K562 (cell line): ENCODE results near the gene CACNA1A. TPM values are rescaled to one million over a fixed set of nuclear protein-coding genes. Genes with fewer than 3 reads are reported as not detected.

Source experiments
- CHD1 ChIP-seq: fragments of 200-600 bp; sonication (generic); IDR thresholded peaks from one replicate; pipeline ENCODE4 v1.6.1; 2012; ENCODE audit warnings: mild to moderate bottlenecking, moderate library complexity, low read length, inconsistent platforms
- DACH1 ChIP-seq: fragments of 450-650 bp; IDR thresholded peaks from 2 replicates; pipeline ENCODE4 v1.6.1; 2018; ENCODE audit not compliant: partially characterized antibody
- ERF ChIP-seq: fragments of 450-650 bp; formaldehyde crosslinking; IDR thresholded peaks from 2 replicates; pipeline ENCODE4 v1.4.0; 2020; ENCODE audit warnings: mild to moderate bottlenecking, mixed read lengths
- FOXK2 ChIP-seq, 2 experiments: fragments of 450-650 bp; IDR thresholded peaks in 1 of 2; conservative IDR thresholded peaks in 1 of 2; 2 replicates each; pipeline ENCODE4 v1.6.1; 2016; ENCODE audit warnings: low read depth in 2 of 2, mild to moderate bottlenecking in 1 of 2
- HDAC8 ChIP-seq: fragments of 450-650 bp; IDR thresholded peaks from 2 replicates; pipeline ENCODE4 v1.6.1; 2016; ENCODE audit warnings: mild to moderate bottlenecking, missing genetic modification characterization, moderate library complexity, missing compliant biosample characterization
- HMBOX1 ChIP-seq: sonication (generic); IDR thresholded peaks from 2 replicates; pipeline ENCODE4 v1.6.1; 2016
- NR2F6 ChIP-seq: fragments of 450-650 bp; formaldehyde crosslinking; IDR thresholded peaks from 2 replicates; pipeline ENCODE4 v1.4.0; 2020; ENCODE audit warnings: mild to moderate bottlenecking
- POLR2H ChIP-seq: IDR thresholded peaks from 2 replicates; pipeline ENCODE4 v1.6.1; 2016; ENCODE audit warnings: missing genetic modification characterization, low read depth, mild to moderate bottlenecking, control low read depth, missing compliant biosample characterization, moderate library complexity
- PRDM10 ChIP-seq: fragments of 450-650 bp; IDR thresholded peaks from 2 replicates; pipeline ENCODE4 v1.6.1; 2018; ENCODE audit not compliant: partially characterized antibody
- SMARCA4 ChIP-seq: fragments of 450-650 bp; IDR thresholded peaks from 2 replicates; pipeline ENCODE4 v1.6.1; 2016
- STAT6 ChIP-seq: sonication (generic); formaldehyde crosslinking; IDR thresholded peaks from 2 replicates; pipeline ENCODE4 v1.8.1; 2023; ENCODE audit warnings: mild to moderate bottlenecking, missing genetic modification reagents
- TOE1 ChIP-seq, 2 experiments: fragments of 450-650 bp in 1 of 2; sonication (generic) in 1 of 2; formaldehyde crosslinking in 1 of 2; IDR thresholded peaks; 2 replicates each; pipeline versions ENCODE4 v1.7.1 to v1.8.0; 2016 to 2022; ENCODE audit warnings: borderline replicate concordance in 2 of 2, mild to moderate bottlenecking in 2 of 2, antibody characterized with exemption in 1 of 2, inconsistent platforms in 1 of 2, low read depth in 1 of 2, missing genetic modification reagents in 1 of 2, moderate library complexity in 1 of 2
- ZNF384 ChIP-seq: IDR thresholded peaks from 2 replicates; pipeline ENCODE4 v1.6.1; 2012; ENCODE audit warnings: low read depth, low read length, improper control_type of control experiment
- ZNF398 ChIP-seq: fragments of 250-450 bp; sonication (Bioruptor Pico); IDR thresholded peaks from 2 replicates; pipeline ENCODE4 v1.8.0; 2021; ENCODE audit warnings: moderate library complexity, mild to moderate bottlenecking, inconsistent platforms
- ZSCAN32 ChIP-seq: fragments of 450-650 bp; formaldehyde crosslinking; IDR thresholded peaks from 2 replicates; pipeline ENCODE4 v1.4.0; 2020; ENCODE audit warnings: mild to moderate bottlenecking, moderate library complexity
- polyA plus RNA-seq, 8 experiments: library from polyadenylated mRNA; depleted of rRNA in 4 of 8; stranded (reverse) in 5 of 8; unstranded in 3 of 8; fragments of >200 nt; fragmentation: Nextera tagmentation in 2 of 8; fragmentation: Illumina TruSeq in 1 of 8; extraction: Ambion mirVana in 2 of 8; extraction: Trizol in 1 of 8; gene quantifications; 2 replicates each; pipeline versions ENCODE4 v1.2.1 to v1.2.3, GENCODE V29; 2011 to 2014; ENCODE audit warnings: inconsistent platforms in 1 of 8, missing spikeins in 1 of 8
- total RNA-seq, 7 experiments: library from RNA; depleted of rRNA in 6 of 7; stranded (reverse); fragments of >200 nt in 6 of 7; fragmentation: Illumina TruSeq in 2 of 7; extraction: Trizol in 2 of 7; gene quantifications; 2 replicates each; pipeline versions ENCODE4 v1.2.1 to v1.2.3, GENCODE V29; 2011 to 2021; ENCODE audit warnings: low replicate concordance in 1 of 7

The CACNA1A gene
- total and polyA plus RNA-seq, 9 of the 15 experiments (the other 6 are each of a cell fraction or from before 2014, with no cell fraction given): 0.03 to 0.20 (median 0.09) TPM; not detected in 1

- peak; percentile 76 for TF ChIP-seq POLR2H (tag)
- TF ChIP-seq STAT6 (CRISPR knock-in tag): no peak
- TF ChIP-seq ERF: peak; percentile 75; the same call in 1 of the 2 replicates
- no peak for TF ChIP-seq NR2F6 (CRISPR knock-in tag)
- peak; percentile 68 for TF ChIP-seq CHD1
- peak; percentile 35 for TF ChIP-seq DACH1
- TF ChIP-seq TOE1 (IDR thresholded peaks at IDR 0.05; ENCODE audit: borderline replicate concordance): no peak; the same call in 1 of the 2 replicates
- no peak for TF ChIP-seq TOE1 (CRISPR knock-in tag; IDR thresholded peaks at IDR 0.05; ENCODE audit: borderline replicate concordance, low read depth)
- peak; percentile 41 for TF ChIP-seq PRDM10
- no peak for TF ChIP-seq ZNF384
- TF ChIP-seq HMBOX1: no peak
- TF ChIP-seq ZSCAN32 (CRISPR knock-in tag): peak; percentile 38; the same call in 1 of the 2 replicates
- TF ChIP-seq ZNF398 (CRISPR knock-in tag): no peak
- TF ChIP-seq SMARCA4: no peak; the same call in 1 of the 2 replicates
- no peak for TF ChIP-seq HDAC8 (tag)
- peak in 1 of 2 experiments; percentile 43; a peak in 2 of 4 replicates for TF ChIP-seq FOXK2 (conservative IDR thresholded peaks at IDR 0.05 in 1 of 2, IDR thresholded peaks at IDR 0.05 in 1 of 2; ENCODE audit: low read depth in 2 of 2)
Measured at GRCh38 chr19:13162724-13163608, 343.3 kb downstream of the CACNA1A start (continued).
